Spleen (tissue), 11 donors: ENCODE data around the gene SMARCD2. TPM values are rescaled to one million over a fixed set of nuclear protein-coding genes. Genes with fewer than 3 reads are reported as not detected.
A peak's percentile ranks its signal among the peaks of the same experiment; 100 is the strongest.

Source experiments
- DNase-seq: peaks from one replicate; pipeline ENCODE4 v3.0.0-alpha.2; 2020
- H3K27ac ChIP-seq, 8 donors: fragments of 200-600 bp; sonication (generic) in 7 of 8; 1 replicate in 4 of 8; 2 replicates in 4 of 8; pipeline versions ENCODE4 v1.5.0 to v1.8.0; 2016 to 2021; ENCODE audit warnings: inconsistent platforms in 4 of 8, mild to moderate bottlenecking in 4 of 8, moderate library complexity in 1 of 8
- H3K27me3 ChIP-seq, 7 donors: fragments of 200-600 bp; sonication (generic) in 6 of 7; replicated peaks in 1 of 7; 1 replicate in 4 of 7; 2 replicates in 3 of 7; pipeline versions ENCODE4 v1.5.0 to v1.8.0; 2016 to 2021; ENCODE audit warnings: inconsistent platforms in 3 of 7, mild to moderate bottlenecking in 1 of 7
- H3K36me3 ChIP-seq, 6 donors: fragments of 200-600 bp; sonication (generic) in 5 of 6; 1 replicate in 4 of 6; 2 replicates in 2 of 6; pipeline versions ENCODE4 v1.5.0 to v1.8.0; 2016 to 2021; ENCODE audit warnings: inconsistent platforms in 2 of 6
- H3K4me1 ChIP-seq, 6 donors: fragments of 200-600 bp; sonication (generic) in 5 of 6; 1 replicate in 3 of 6; 2 replicates in 3 of 6; pipeline versions ENCODE4 v1.5.0 to v1.8.0; 2016 to 2021; ENCODE audit warnings: inconsistent platforms in 3 of 6
- H3K4me3 ChIP-seq, 8 donors: fragments of 200-600 bp; sonication (generic) in 7 of 8; 1 replicate in 4 of 8; 2 replicates in 4 of 8; pipeline versions ENCODE4 v1.5.0 to v1.8.0; 2016 to 2021; ENCODE audit warnings: inconsistent platforms in 4 of 8, mild to moderate bottlenecking in 4 of 8, moderate library complexity in 2 of 8
- H3K9me3 ChIP-seq, 8 donors: fragments of 200-600 bp; sonication (generic) in 7 of 8; 1 replicate in 4 of 8; 2 replicates in 4 of 8; pipeline versions ENCODE4 v1.5.0 to v1.8.0; 2016 to 2021; ENCODE audit warnings: inconsistent platforms in 4 of 8
- POLR2A ChIP-seq, 3 donors: fragments of 450-650 bp; IDR thresholded peaks; one replicate each; pipeline ENCODE4 v1.5.1; 2017; ENCODE audit warnings: antibody characterized with exemption in 3 of 3, mild to moderate bottlenecking in 1 of 3
- POLR2AphosphoS5 ChIP-seq, 3 donors: sonication (generic); formaldehyde crosslinking; IDR thresholded peaks; one replicate each; pipeline ENCODE4 v1.5.1; 2017; ENCODE audit warnings: antibody characterized with exemption in 3 of 3
- WGBS, 5 donors: extraction: QIAGEN DNeasy Blood & Tissue Kit in 3 of 5; methylation state at CpG; one replicate each; pipeline versions ENCODE4 v1.1.5 to v1.1.7; 2013 to 2018; 5-methylcytosine and 5-hydroxymethylcytosine counted together
- intact Hi-C: fragments of 100-400 bp; cut with DNase I; formaldehyde crosslinking; loops from one replicate; pipeline ENCODE4 v1.15.0; 2023; ENCODE audit warnings: low total_unique reads
- polyA plus RNA-seq, 3 donors: library from polyadenylated mRNA; stranded (reverse); fragments of 200-250 nt; gene quantifications; one replicate each; pipeline ENCODE4 v1.2.1, GENCODE V29; 2013
- total RNA-seq, 7 donors: library from RNA; depleted of rRNA in 3 of 7; stranded (reverse); fragments of >200 nt in 3 of 7; fragmentation: NEBNext Ultra II Directional in 4 of 7; extraction: Animal tissue kit (Norgen Biotek cat#: 25700) in 4 of 7; gene quantifications; one replicate each; pipeline versions ENCODE4 v1.1.0 to v1.2.1, GENCODE V29; 2016 to 2021
- TF ChIP-seq, protein P1 (sequence below), 11 experiments: fragments of 200-600 bp in 7 of 11; fragments of 450-650 bp in 4 of 11; sonication (generic) in 4 of 11; IDR thresholded peaks in 8 of 11; conservative IDR thresholded peaks in 3 of 11; 1 replicate in 7 of 11; 2 replicates in 4 of 11; pipeline versions ENCODE4 v1.4.0 to v1.8.0; 2016 to 2021; ENCODE audit warnings: antibody characterized with exemption in 11 of 11, inconsistent platforms in 4 of 11, mild to moderate bottlenecking in 1 of 11
- donor health status: healthy with polysubstance abuse.
- donor health status: DM: no; HTN: no; CAD: no; lungs with moderate emphysema.
- donor health status: DM: no; HTN: no; CAD: no.
- donor health status: Bipolar disorder and iron deficiency.
- donor health status: healthy.
- donor health status: DM: no; HTN: no; CAD: no.
- donor health status: DM: yes; HTN: yes; CAD: no.

Gene SMARCD2
- total and polyA plus RNA-seq, 10 donors, result 47.3 to 154 (median 88.6) TPM

- Histone ChIP-seq H3K36me3 (peaks cover 7 to 54% (median 41%) of the 10 kb centered on the region in 6 donors), H3K4me1 (peaks cover 43 to 88% (median 62%) of the 10 kb centered on the region in 6 donors), H3K27ac (peak overlapping the region in 6 of 8 donors; percentile 38 to 97 (median 97)), H3K27me3 (peaks cover 0 to 7% (median 0%) of the 10 kb centered on the region in 7 donors), H3K9me3 (no peaks in the 10 kb centered on the region), H3K4me3 (peak overlapping the region in 1 of 8 donors; percentile 91)
- WGBS, 5 donors, result 83 to 89% (median 85%) methylated on average over 5 of the region's 5 CpGs
- TF ChIP-seq POLR2A (IDR thresholded peaks at IDR 0.05) (no peak), POLR2AphosphoS5 (IDR thresholded peaks at IDR 0.05) (no peak)
- TF ChIP-seq, protein P1, sequence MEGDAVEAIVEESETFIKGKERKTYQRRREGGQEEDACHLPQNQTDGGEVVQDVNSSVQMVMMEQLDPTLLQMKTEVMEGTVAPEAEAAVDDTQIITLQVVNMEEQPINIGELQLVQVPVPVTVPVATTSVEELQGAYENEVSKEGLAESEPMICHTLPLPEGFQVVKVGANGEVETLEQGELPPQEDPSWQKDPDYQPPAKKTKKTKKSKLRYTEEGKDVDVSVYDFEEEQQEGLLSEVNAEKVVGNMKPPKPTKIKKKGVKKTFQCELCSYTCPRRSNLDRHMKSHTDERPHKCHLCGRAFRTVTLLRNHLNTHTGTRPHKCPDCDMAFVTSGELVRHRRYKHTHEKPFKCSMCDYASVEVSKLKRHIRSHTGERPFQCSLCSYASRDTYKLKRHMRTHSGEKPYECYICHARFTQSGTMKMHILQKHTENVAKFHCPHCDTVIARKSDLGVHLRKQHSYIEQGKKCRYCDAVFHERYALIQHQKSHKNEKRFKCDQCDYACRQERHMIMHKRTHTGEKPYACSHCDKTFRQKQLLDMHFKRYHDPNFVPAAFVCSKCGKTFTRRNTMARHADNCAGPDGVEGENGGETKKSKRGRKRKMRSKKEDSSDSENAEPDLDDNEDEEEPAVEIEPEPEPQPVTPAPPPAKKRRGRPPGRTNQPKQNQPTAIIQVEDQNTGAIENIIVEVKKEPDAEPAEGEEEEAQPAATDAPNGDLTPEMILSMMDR (IDR thresholded peaks at IDR 0.05 in 8 of 11, conservative IDR thresholded peaks at IDR 0.05 in 3 of 11), result no peak
- peak; percentile 67 for DNase-seq
- intact Hi-C loops, result no loop called here
Observed at GRCh38 chr17:63837962-63838600, 4.4 kb downstream of the SMARCD2 start.

GRCh38 chr17:63837480-63837879 is 5.0 kb downstream of the SMARCD2 start:
- peaks cover 7 to 60% (median 47%) of the 10 kb centered on the region in 6 donors for H3K36me3 ChIP-seq
- 80 to 90% (median 89%) methylated on average over 5 to 12 of the region's 12 CpGs for WGBS, 5 donors

DNA sequence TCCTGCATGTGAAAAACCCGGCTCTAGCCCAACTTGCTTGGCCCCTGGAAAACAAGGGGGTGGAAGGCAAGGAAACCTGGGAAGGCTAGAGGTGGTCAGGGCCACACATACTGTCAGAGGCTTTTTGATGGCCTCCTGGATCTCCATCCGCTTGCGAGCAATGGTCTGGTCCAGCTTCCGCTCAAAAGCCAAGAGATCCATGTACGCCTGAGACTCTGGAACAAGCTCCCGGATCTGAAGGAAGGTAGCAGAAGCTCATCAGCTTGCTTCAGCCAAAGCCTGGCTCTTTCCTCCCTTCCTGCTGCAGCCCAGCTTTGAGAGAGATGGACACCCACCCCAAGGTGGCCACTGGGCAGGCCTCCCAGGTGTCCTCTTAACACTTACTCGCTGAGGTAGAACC is 5.7 kb downstream of the SMARCD2 start:
- no peak overlapping the region for H3K4me3 ChIP-seq
- no peaks in the 10 kb centered on the region for H3K9me3 ChIP-seq
- intact Hi-C loops, result no loop called here
- peaks cover 7 to 66% (median 53%) of the 10 kb centered on the region in 6 donors for H3K36me3 ChIP-seq
- no peaks in the 10 kb centered on the region for H3K27me3 ChIP-seq
- H3K4me1 ChIP-seq, result peaks cover 43 to 97% (median 60%) of the 10 kb centered on the region in 6 donors
- H3K27ac ChIP-seq, result peak overlapping the region in 3 of 8 donors; percentile 97
- TF ChIP-seq, protein P1 (IDR thresholded peaks at IDR 0.05 in 8 of 11, conservative IDR thresholded peaks at IDR 0.05 in 3 of 11), result no peak
- TF ChIP-seq POLR2AphosphoS5 (IDR thresholded peaks at IDR 0.05) (no peak), POLR2A (IDR thresholded peaks at IDR 0.05) (no peak)
- peak; percentile 54 for DNase-seq
- WGBS, 5 donors, result 92 to 97% (median 96%) methylated on average over 7 of the region's 7 CpGs

More at GRCh38 chr17:63837480-63837879, 5.0 kb downstream of the SMARCD2 start:
- Histone ChIP-seq H3K4me3 (no peak overlapping the region), H3K27ac (peak overlapping the region in 6 of 8 donors; percentile 38 to 97 (median 97)), H3K4me1 (peaks cover 43 to 94% (median 61%) of the 10 kb centered on the region in 6 donors), H3K27me3 (peaks cover 0 to 1% (median 0%) of the 10 kb centered on the region in 7 donors), H3K9me3 (no peaks in the 10 kb centered on the region)
- TF ChIP-seq POLR2A (IDR thresholded peaks at IDR 0.05) (no peak), POLR2AphosphoS5 (IDR thresholded peaks at IDR 0.05) (peak in 1 of 3 donors; percentile 47)
- TF ChIP-seq, protein P1 (IDR thresholded peaks at IDR 0.05 in 8 of 11, conservative IDR thresholded peaks at IDR 0.05 in 3 of 11), result no peak
- intact Hi-C loops, result no loop called here
- DNase-seq, result peak; percentile 68

GRCh38 chr17:63835167-63835720 is 7.2 kb downstream of the SMARCD2 start:
- intact Hi-C loops, result no loop called here
- WGBS, 5 donors, result 85 to 92% (median 87%) methylated on average over 9 of the region's 9 CpGs
- peaks cover 7 to 82% (median 69%) of the 10 kb centered on the region in 6 donors for H3K36me3 ChIP-seq
- H3K27ac ChIP-seq, result peak overlapping the region in 5 of 8 donors; percentile 31 to 66 (median 42)
- TF ChIP-seq, protein P1 (IDR thresholded peaks at IDR 0.05 in 8 of 11, conservative IDR thresholded peaks at IDR 0.05 in 3 of 11), result peak in 2 of 11 experiments; percentile 8 to 17
- TF ChIP-seq POLR2AphosphoS5 (IDR thresholded peaks at IDR 0.05) (no peak), POLR2A (IDR thresholded peaks at IDR 0.05) (no peak)
- DNase-seq, result peak; percentile 47
- H3K4me3 ChIP-seq, result no peak overlapping the region
- H3K9me3 ChIP-seq, result no peaks in the 10 kb centered on the region
- peaks cover 27 to 97% (median 59%) of the 10 kb centered on the region in 6 donors for H3K4me1 ChIP-seq
- H3K27me3 ChIP-seq, result no peaks in the 10 kb centered on the region
